C4-2B (cell line): ENCODE results near the gene AUH.
A peak's percentile ranks its signal among the peaks of the same experiment; 100 is the strongest.

ENCODE experiments used
- H3K27ac ChIP-seq: fragments of 450-650 bp; 2 replicates; pipeline ENCODE4 v1.5.1; 2017
- CTCF ChIP-seq: fragments of 450-650 bp; conservative IDR thresholded peaks from 2 replicates; pipeline ENCODE4 v1.5.1; 2017; ENCODE audit warnings: mild to moderate bottlenecking
- ZFX ChIP-seq: fragments of 450-650 bp; IDR thresholded peaks from 2 replicates; pipeline ENCODE4 v1.6.1; 2017

Gene AUH

GRCh38 chr9:91316093-91316492, 45.6 kb downstream of the AUH start:
- no peak overlapping the region for H3K27ac ChIP-seq
- TF ChIP-seq CTCF (no peak), ZFX (no peak)

GRCh38 chr9:91315191-91315590, 46.5 kb downstream of the AUH start:
- TF ChIP-seq CTCF (no peak), ZFX (no peak)
- H3K27ac ChIP-seq: no peak overlapping the region

GRCh38 chr9:91312717-91313325, 48.9 kb downstream of the AUH start:
- TF ChIP-seq CTCF (no peak), ZFX (no peak)
- peak overlapping the region; percentile 84 for H3K27ac ChIP-seq

GRCh38 chr9:91310037-91310436, 51.7 kb downstream of the AUH start:
- TF ChIP-seq CTCF (no peak), ZFX (no peak)

GRCh38 chr9:91308191-91308590, 53.5 kb downstream of the AUH start:
- TF ChIP-seq ZFX: no peak
- TF ChIP-seq CTCF: no peak
- no peak overlapping the region for H3K27ac ChIP-seq

More at GRCh38 chr9:91310037-91310436, 51.7 kb downstream of the AUH start:
- no peak overlapping the region for H3K27ac ChIP-seq

- no peak overlapping the region for H3K27ac ChIP-seq
- TF ChIP-seq ZFX (no peak), CTCF (no peak)
Observed at GRCh38 chr9:91307279-91307678, 54.4 kb downstream of the AUH start.

GRCh38 chr9:91306296-91306630, 55.5 kb downstream of the AUH start:
- H3K27ac ChIP-seq: no peak overlapping the region
- TF ChIP-seq ZFX (no peak), CTCF (no peak)
